B cell (primary cell): ENCODE measurements around the gene SORT1. TPM values are rescaled to one million over a fixed set of nuclear protein-coding genes. Genes with fewer than 3 reads are reported as not detected.

Source experiments
- ATAC-seq: fragments of 200-7000 bp; cut with Tn5 transposase; one replicate; pipeline ENCODE4 v1.10.0; 2021; ENCODE audit warnings: low read depth, mild to moderate bottlenecking, moderate number of reproducible peaks, moderate library complexity
- CTCF ChIA-PET: fragments of 350-600 bp; sonication (Branson Sonifier 250); formaldehyde crosslinking; loops from one replicate; lab custom pipeline; 2021; ENCODE audit warnings: antibody characterized with exemption, inconsistent platforms; lab: Charles Lee
- POLR2A ChIA-PET: fragments of 350-600 bp; sonication (Branson Sonifier 250); formaldehyde crosslinking; loops from one replicate; lab custom pipeline; 2021; ENCODE audit warnings: antibody characterized with exemption; lab: Charles Lee
- DNase-seq: peaks from one replicate; pipeline ENCODE4 v3.0.0; 2013
- H2AFZ ChIP-seq: 2 replicates; pipeline ENCODE4 v1.6.1; 2012; ENCODE audit warnings: mild to moderate bottlenecking, low read depth, low read length; ENCODE audit not compliant: insufficient read depth, poor library complexity, severe bottlenecking
- H3K27ac ChIP-seq, 2 donors: 1 replicate in 1 of 2; 2 replicates in 1 of 2; pipeline ENCODE4 v1.5.1; 2012 to 2013; ENCODE audit warnings: low read length in 2 of 2, mild to moderate bottlenecking in 2 of 2, moderate library complexity in 1 of 2
- H3K27me3 ChIP-seq, 4 experiments: fragments of 200-600 bp in 1 of 4; sonication (generic) in 1 of 4; replicated peaks in 1 of 4; 1 replicate in 2 of 4; 2 replicates in 2 of 4; pipeline versions ENCODE4 v1.6.1 to v1.7.0; 2013 to 2016; ENCODE audit warnings: low read length in 3 of 4, mild to moderate bottlenecking in 2 of 4, mixed read lengths in 1 of 4, moderate library complexity in 1 of 4; ENCODE audit not compliant: insufficient read depth in 4 of 4, control insufficient read depth in 3 of 4; ENCODE audit errors: control extremely low read depth in 1 of 4
- H3K36me3 ChIP-seq, 2 experiments: replicated peaks in 1 of 2; 1 replicate in 1 of 2; 2 replicates in 1 of 2; pipeline versions ENCODE4 v1.6.1 to v1.7.1; 2013; ENCODE audit warnings: low read length in 1 of 2; ENCODE audit not compliant: insufficient read depth in 2 of 2, control insufficient read depth in 1 of 2; ENCODE audit errors: control extremely low read depth in 1 of 2, extremely low read depth in 1 of 2
- H3K4me1 ChIP-seq, 2 donors: fragments of 200-600 bp in 1 of 2; sonication (generic) in 1 of 2; 1 replicate in 1 of 2; 2 replicates in 1 of 2; pipeline versions ENCODE4 v1.5.1 to v1.6.1; 2013 to 2017; ENCODE audit warnings: low read length in 2 of 2; ENCODE audit not compliant: control insufficient read depth in 2 of 2, insufficient read depth in 2 of 2
- H3K4me2 ChIP-seq: replicated peaks from 2 replicates; pipeline ENCODE3; 2012; ENCODE audit warnings: mild to moderate bottlenecking, low read depth, low read length; ENCODE audit not compliant: poor library complexity, severe bottlenecking
- H3K4me3 ChIP-seq, 5 experiments: fragments of 200-600 bp in 1 of 5; sonication (generic) in 1 of 5; 1 replicate in 3 of 5; 2 replicates in 2 of 5; pipeline versions ENCODE4 v1.5.1 to v1.7.0; 2011 to 2016; ENCODE audit warnings: low read length in 4 of 5, mild to moderate bottlenecking in 4 of 5, low read depth in 2 of 5, control low read depth in 1 of 5, moderate library complexity in 1 of 5; ENCODE audit not compliant: insufficient read depth in 1 of 5; ENCODE audit errors: control extremely low read depth in 1 of 5, extremely low read depth in 1 of 5
- H3K79me2 ChIP-seq: fragments of 200-600 bp; sonication (generic); one replicate; pipeline ENCODE4 v1.6.0; 2016; ENCODE audit warnings: low read length; ENCODE audit not compliant: control insufficient read depth, insufficient read depth
- H3K9ac ChIP-seq: fragments of 200-600 bp; sonication (generic); 2 replicates; pipeline ENCODE4 v1.6.1; 2017; ENCODE audit warnings: mild to moderate bottlenecking, low read length, moderate library complexity
- H3K9me3 ChIP-seq, 3 donors: one replicate each; pipeline versions ENCODE4 v1.6.1 to v1.7.1; 2013; ENCODE audit warnings: low read length in 2 of 3; ENCODE audit not compliant: control insufficient read depth in 2 of 3, insufficient read depth in 1 of 3; ENCODE audit errors: control extremely low read depth in 1 of 3
- H4K20me1 ChIP-seq: 2 replicates; pipeline ENCODE4 v1.6.0; 2012; ENCODE audit warnings: mild to moderate bottlenecking, low read length; ENCODE audit not compliant: insufficient read depth, control insufficient read depth, poor library complexity, severe bottlenecking
- H3K27ac Mint-ChIP-seq: one replicate; pipeline ENCODE4 v1.8.0; 2021; ENCODE audit warnings: mixed read lengths
- H3K27me3 Mint-ChIP-seq: one replicate; pipeline ENCODE4 v1.8.0; 2021; ENCODE audit warnings: mixed read lengths
- H3K4me1 Mint-ChIP-seq: one replicate; pipeline ENCODE4 v1.8.0; 2021; ENCODE audit warnings: mixed read lengths
- H3K4me3 Mint-ChIP-seq: one replicate; pipeline ENCODE4 v1.8.0; 2021; ENCODE audit warnings: mixed read lengths
- H3K9me3 Mint-ChIP-seq: one replicate; pipeline ENCODE4 v1.8.0; 2022; ENCODE audit warnings: mixed read lengths; ENCODE audit not compliant: insufficient read depth
- EZH2 ChIP-seq: IDR thresholded peaks from 2 replicates; pipeline ENCODE4 v1.6.1; 2012; ENCODE audit warnings: borderline replicate concordance, low read depth, mild to moderate bottlenecking, moderate library complexity, low read length; ENCODE audit not compliant: insufficient read depth, poor library complexity, severe bottlenecking
- WGBS: methylation state at CpG from one replicate; pipeline ENCODE4 v1.1.5; 2013; ENCODE audit warnings: missing lambda C conversion rate; ENCODE audit not compliant: insufficient coverage; 5-methylcytosine and 5-hydroxymethylcytosine counted together
- intact Hi-C: fragments of 100-400 bp; cut with micrococcal nuclease; formaldehyde crosslinking; loops from one replicate; pipeline ENCODE4 v1.10.0; 2022
- polyA plus RNA-seq: library from polyadenylated mRNA; depleted of rRNA; stranded (reverse); fragments of >200 nt; gene quantifications from 2 replicates; pipeline ENCODE4 v1.2.3, GENCODE V29; 2012
- total RNA-seq, 2 donors: library from RNA; stranded (reverse); fragments of 120-200 nt in 1 of 2; gene quantifications; 1 replicate in 1 of 2; 2 replicates in 1 of 2; pipeline versions ENCODE4 v1.2.3 to v1.2.4, GENCODE V29; 2013 to 2022
- TF ChIP-seq, protein P1 (sequence below): fragments of 200-600 bp; IDR thresholded peaks from one replicate; pipeline ENCODE4 v1.8.0; 2022; ENCODE audit warnings: antibody characterized with exemption, mild to moderate bottlenecking

SORT1 gene
- total and polyA plus RNA-seq, 2 donors (not counting 1 experiment from before 2014, with no cell fraction given) = 0.13 to 0.25 TPM

- no peaks in the 10 kb centered on the region for H3K9me3 ChIP-seq
- DNase-seq (no peak), ATAC-seq (no peak)
- Mint-ChIP-seq H3K9me3 (no peaks in the 10 kb centered on the region), H3K27ac (no peak overlapping the region), H3K4me3 (no peak overlapping the region), H3K27me3 (peaks cover 58% of the 10 kb centered on the region), H3K4me1 (peaks cover 2% of the 10 kb centered on the region)
- 86% methylated on average over 1 of the region's 3 CpGs for WGBS
- no peak overlapping the region for H2AFZ ChIP-seq
- ChIA-PET CTCF (no interaction called here), POLR2A (no interaction called here)
- no peak overlapping the region for H3K4me2 ChIP-seq
- H4K20me1 ChIP-seq = no peaks in the 10 kb centered on the region
- H3K9ac ChIP-seq = no peak overlapping the region
- no peaks in the 10 kb centered on the region for H3K4me1 ChIP-seq
- H3K36me3 ChIP-seq = no peaks in the 10 kb centered on the region
- no peaks in the 10 kb centered on the region for H3K79me2 ChIP-seq
- no peak overlapping the region for H3K4me3 ChIP-seq
- H3K27me3 ChIP-seq = peaks cover 0 to 10% (median 5%) of the 10 kb centered on the region in 4 experiments
- TF ChIP-seq, protein P1, sequence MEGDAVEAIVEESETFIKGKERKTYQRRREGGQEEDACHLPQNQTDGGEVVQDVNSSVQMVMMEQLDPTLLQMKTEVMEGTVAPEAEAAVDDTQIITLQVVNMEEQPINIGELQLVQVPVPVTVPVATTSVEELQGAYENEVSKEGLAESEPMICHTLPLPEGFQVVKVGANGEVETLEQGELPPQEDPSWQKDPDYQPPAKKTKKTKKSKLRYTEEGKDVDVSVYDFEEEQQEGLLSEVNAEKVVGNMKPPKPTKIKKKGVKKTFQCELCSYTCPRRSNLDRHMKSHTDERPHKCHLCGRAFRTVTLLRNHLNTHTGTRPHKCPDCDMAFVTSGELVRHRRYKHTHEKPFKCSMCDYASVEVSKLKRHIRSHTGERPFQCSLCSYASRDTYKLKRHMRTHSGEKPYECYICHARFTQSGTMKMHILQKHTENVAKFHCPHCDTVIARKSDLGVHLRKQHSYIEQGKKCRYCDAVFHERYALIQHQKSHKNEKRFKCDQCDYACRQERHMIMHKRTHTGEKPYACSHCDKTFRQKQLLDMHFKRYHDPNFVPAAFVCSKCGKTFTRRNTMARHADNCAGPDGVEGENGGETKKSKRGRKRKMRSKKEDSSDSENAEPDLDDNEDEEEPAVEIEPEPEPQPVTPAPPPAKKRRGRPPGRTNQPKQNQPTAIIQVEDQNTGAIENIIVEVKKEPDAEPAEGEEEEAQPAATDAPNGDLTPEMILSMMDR = no peak
- no peak for TF ChIP-seq EZH2
- intact Hi-C loops = no loop called here
- no peak overlapping the region for H3K27ac ChIP-seq
These were observed 30.1 kb downstream of the SORT1 start for GRCh38 chr1:109367626-109368025.

GRCh38 chr1:109365642-109366204, 32.0 kb downstream of the SORT1 start:
- Histone ChIP-seq H3K4me2 (no peak overlapping the region), H3K27ac (no peak overlapping the region), H2AFZ (no peak overlapping the region), H3K36me3 (no peaks in the 10 kb centered on the region), H4K20me1 (no peaks in the 10 kb centered on the region), H3K4me3 (no peak overlapping the region), H3K4me1 (no peaks in the 10 kb centered on the region), H3K27me3 (peaks cover 0 to 7% (median 5%) of the 10 kb centered on the region in 4 experiments), H3K79me2 (no peaks in the 10 kb centered on the region), H3K9ac (no peak overlapping the region), H3K9me3 (no peaks in the 10 kb centered on the region)
- ATAC-seq (no peak), DNase-seq (no peak)
- no peak overlapping the region for H3K4me3 Mint-ChIP-seq
- POLR2A ChIA-PET = no interaction called here
- CTCF ChIA-PET = no interaction called here
- TF ChIP-seq, protein P1 = no peak
- no peak for TF ChIP-seq EZH2
- WGBS = 93% methylated on average over 2 of the region's 2 CpGs
- intact Hi-C loops = no loop called here
- no peaks in the 10 kb centered on the region for H3K4me1 Mint-ChIP-seq
- H3K27me3 Mint-ChIP-seq = peaks cover 42% of the 10 kb centered on the region
- no peak overlapping the region for H3K27ac Mint-ChIP-seq
- H3K9me3 Mint-ChIP-seq = no peaks in the 10 kb centered on the region
